Loucy (cell line): ENCODE results near the gene GNB1.

Experiments used
- H2AFZ ChIP-seq: fragments of 200-600 bp; sonication (generic); 2 replicates; pipeline ENCODE4 v1.6.0; 2016; ENCODE audit warnings: antibody characterized with exemption, mild to moderate bottlenecking, low read length, moderate library complexity
- H3F3A ChIP-seq: fragments of 200-600 bp; 2 replicates; pipeline ENCODE4 v1.6.0; 2016; ENCODE audit warnings: antibody characterized with exemption, low read depth, mild to moderate bottlenecking
- H3K27me3 ChIP-seq: fragments of 200-600 bp; sonication (generic); 2 replicates; pipeline ENCODE4 v1.6.1; 2014; ENCODE audit warnings: low read length, mild to moderate bottlenecking; ENCODE audit not compliant: insufficient read depth, poor library complexity, severe bottlenecking
- H3K36me3 ChIP-seq: fragments of 200-600 bp; sonication (generic); 2 replicates; pipeline ENCODE4 v1.6.1; 2016; ENCODE audit warnings: low read length; ENCODE audit not compliant: insufficient read depth
- H3K4me1 ChIP-seq: fragments of 200-600 bp; sonication (generic); 2 replicates; pipeline ENCODE4 v1.5.1; 2014; ENCODE audit warnings: low read length, mild to moderate bottlenecking; ENCODE audit not compliant: insufficient read depth, poor library complexity, severe bottlenecking
- H3K4me2 ChIP-seq: fragments of 200-600 bp; sonication (generic); 2 replicates; pipeline ENCODE4 v1.6.0; 2014; ENCODE audit warnings: antibody characterized with exemption, low read length, low read depth, mild to moderate bottlenecking; ENCODE audit not compliant: poor library complexity, severe bottlenecking
- H3K4me3 ChIP-seq: fragments of 200-600 bp; sonication (generic); 2 replicates; pipeline ENCODE4 v1.5.1; 2014; ENCODE audit warnings: low read length, mild to moderate bottlenecking, mixed read lengths; ENCODE audit not compliant: poor library complexity, severe bottlenecking
- H3K79me2 ChIP-seq: fragments of 200-600 bp; sonication (generic); 2 replicates; pipeline ENCODE4 v1.6.1; 2014; ENCODE audit warnings: low read length; ENCODE audit not compliant: insufficient read depth
- H3K9ac ChIP-seq: fragments of 200-600 bp; sonication (generic); 2 replicates; pipeline ENCODE4 v1.6.0; 2014; ENCODE audit warnings: mild to moderate bottlenecking, low read depth, low read length, moderate library complexity; ENCODE audit not compliant: poor library complexity, severe bottlenecking
- H3K9me2 ChIP-seq: fragments of 200-600 bp; sonication (generic); replicated peaks from 2 replicates; pipeline ENCODE4 v1.6.1; 2016; ENCODE audit warnings: low read depth, low read length, mixed read lengths
- H3K9me3 ChIP-seq: fragments of 200-600 bp; sonication (generic); 2 replicates; pipeline ENCODE4 v1.6.1; 2014; ENCODE audit warnings: mild to moderate bottlenecking, antibody characterized with exemption, low read length, low read depth; ENCODE audit not compliant: insufficient read depth
- H4K20me1 ChIP-seq: fragments of 200-600 bp; sonication (generic); 2 replicates; pipeline ENCODE4 v1.6.0; 2014; ENCODE audit warnings: antibody characterized with exemption, low read length, mild to moderate bottlenecking; ENCODE audit not compliant: insufficient read depth, poor library complexity, severe bottlenecking
- CTCF ChIP-seq: fragments of 200-600 bp; sonication (generic); conservative IDR thresholded peaks from 2 replicates; pipeline ENCODE4 v1.5.1; 2014; ENCODE audit warnings: mild to moderate bottlenecking, antibody characterized with exemption, low read length
- EZH2phosphoT487 ChIP-seq: fragments of 200-600 bp; IDR thresholded peaks from 2 replicates; pipeline ENCODE4 v1.6.1; 2018; ENCODE audit warnings: antibody characterized with exemption, mild to moderate bottlenecking, moderate library complexity, borderline replicate concordance

Gene GNB1

GRCh38 chr1:1778663-1779319, 112.1 kb downstream of the GNB1 start:
- Histone ChIP-seq H3K4me2 (peak overlapping the region; percentile 75), H3K79me2 (peaks cover 42% of the 10 kb centered on the region), H3K9me3 (no peaks in the 10 kb centered on the region), H2AFZ (peak overlapping the region; percentile 82), H3K27me3 (peaks cover 4% of the 10 kb centered on the region), H4K20me1 (no peaks in the 10 kb centered on the region), H3K36me3 (no peaks in the 10 kb centered on the region), H3K4me3 (peak overlapping the region; percentile 86), H3K9ac (peak overlapping the region; percentile 71), H3F3A (peaks cover 3% of the 10 kb centered on the region; the same call in 1 of the 2 replicates), H3K4me1 (peaks cover 46% of the 10 kb centered on the region), H3K9me2 (no peaks in the 10 kb centered on the region)
- TF ChIP-seq CTCF = peak; percentile 37
- TF ChIP-seq EZH2phosphoT487 = no peak

GRCh38 chr1:1777950-1778662, 112.8 kb downstream of the GNB1 start, which contains the start of gene NADK:
TSS of gene NADK (minus strand) at chr1:1778470. CDS start at chr1:1765406, 13,064 bp downstream.
- H3K79me2 ChIP-seq = peaks cover 48% of the 10 kb centered on the region

GRCh38 chr1:1777583-1777899, 113.3 kb downstream of the GNB1 start:
- H3K9ac ChIP-seq = peak overlapping the region; percentile 92
- peaks cover 49% of the 10 kb centered on the region for H3K79me2 ChIP-seq
- peaks cover 46% of the 10 kb centered on the region for H3K4me1 ChIP-seq
- peak overlapping the region; percentile 86 for H3K4me2 ChIP-seq
- peak overlapping the region; percentile 86 for H2AFZ ChIP-seq
- H4K20me1 ChIP-seq = no peaks in the 10 kb centered on the region
- H3F3A ChIP-seq = peaks cover 3% of the 10 kb centered on the region; the same call in 1 of the 2 replicates
- H3K4me3 ChIP-seq = peak overlapping the region; percentile 86
- TF ChIP-seq EZH2phosphoT487 = no peak
- no peak for TF ChIP-seq CTCF
- no peaks in the 10 kb centered on the region for H3K9me2 ChIP-seq
- H3K9me3 ChIP-seq = no peaks in the 10 kb centered on the region
- H3K27me3 ChIP-seq = peaks cover 4% of the 10 kb centered on the region
- no peaks in the 10 kb centered on the region for H3K36me3 ChIP-seq

More at GRCh38 chr1:1777950-1778662, 112.8 kb downstream of the GNB1 start, which contains the start of gene NADK:
- no peaks in the 10 kb centered on the region for H3K36me3 ChIP-seq
- peaks cover 4% of the 10 kb centered on the region for H3K27me3 ChIP-seq
- TF ChIP-seq EZH2phosphoT487 (no peak), CTCF (no peak)
- H3K9me3 ChIP-seq = no peaks in the 10 kb centered on the region
- H4K20me1 ChIP-seq = no peaks in the 10 kb centered on the region
- H2AFZ ChIP-seq = peak within 1 kb of the TSS; percentile 86
- peak within 1 kb of the TSS; percentile 86 for H3K4me2 ChIP-seq
- peak within 1 kb of the TSS; percentile 86 for H3K4me3 ChIP-seq
- H3K9ac ChIP-seq = peak within 1 kb of the TSS; percentile 92
- peaks cover 3% of the 10 kb centered on the region; the same call in 1 of the 2 replicates for H3F3A ChIP-seq
- no peaks in the 10 kb centered on the region for H3K9me2 ChIP-seq
- H3K4me1 ChIP-seq = peaks cover 46% of the 10 kb centered on the region
